ENCODE measurements around the gene NAV2.

NAV2 gene

GRCh38 chr11:19789245-19789644, 76.6 kb downstream of the NAV2 start:
- no peak for DNase-seq
- no peaks in the 10 kb centered on the region for H3K27me3 ChIP-seq (replicated peaks)
- in situ Hi-C loops (cut with HindIII; ENCODE audit: low pct_ligation_motif_present, low sequenced_read_pairs), result no loop called here
- no peaks in the 10 kb centered on the region for H3K36me3 ChIP-seq (replicated peaks)
- H3K4me3 ChIP-seq (ENCODE audit: low read depth, low read length), result no peak overlapping the region
- TF ChIP-seq CTCF (IDR thresholded peaks at IDR 0.05; ENCODE audit: low read depth, low read length, missing control alignments), result no peak
- H3K27ac ChIP-seq, result no peak overlapping the region

GRCh38 chr11:19789835-19790710, 77.4 kb downstream of the NAV2 start:
- H3K27ac ChIP-seq, result no peak overlapping the region
- no peak for DNase-seq
- no peaks in the 10 kb centered on the region for H3K27me3 ChIP-seq (replicated peaks)
- no peaks in the 10 kb centered on the region for H3K36me3 ChIP-seq (replicated peaks)
- no peak for TF ChIP-seq CTCF (IDR thresholded peaks at IDR 0.05; ENCODE audit: low read depth, low read length, missing control alignments)
- H3K4me3 ChIP-seq (ENCODE audit: low read depth, low read length), result no peak overlapping the region
- in situ Hi-C loops (cut with HindIII; ENCODE audit: low pct_ligation_motif_present, low sequenced_read_pairs), result no loop called here

GRCh38 chr11:19790831-19791552, 78.4 kb downstream of the NAV2 start:
- Histone ChIP-seq H3K36me3 (replicated peaks) (no peaks in the 10 kb centered on the region), H3K27ac (no peak overlapping the region), H3K4me3 (ENCODE audit: low read depth, low read length) (no peak overlapping the region), H3K27me3 (replicated peaks) (no peaks in the 10 kb centered on the region)
- TF ChIP-seq CTCF (IDR thresholded peaks at IDR 0.05; ENCODE audit: low read depth, low read length, missing control alignments), result no peak
- in situ Hi-C loops (cut with HindIII; ENCODE audit: low pct_ligation_motif_present, low sequenced_read_pairs), result no loop called here
- DNase-seq, result no peak

- no peak for TF ChIP-seq CTCF (IDR thresholded peaks at IDR 0.05; ENCODE audit: low read depth, low read length, missing control alignments)
- Histone ChIP-seq H3K36me3 (replicated peaks) (no peaks in the 10 kb centered on the region), H3K27me3 (replicated peaks) (no peaks in the 10 kb centered on the region), H3K27ac (no peak overlapping the region), H3K4me3 (ENCODE audit: low read depth, low read length) (no peak overlapping the region)
- DNase-seq, result no peak
- in situ Hi-C loops (cut with HindIII; ENCODE audit: low pct_ligation_motif_present, low sequenced_read_pairs), result no loop called here
Observed at GRCh38 chr11:19792510-19792909, 79.9 kb downstream of the NAV2 start.

- no peak for DNase-seq
- H3K27ac ChIP-seq, result no peak overlapping the region
- no peaks in the 10 kb centered on the region for H3K27me3 ChIP-seq (replicated peaks)
- TF ChIP-seq CTCF (IDR thresholded peaks at IDR 0.05; ENCODE audit: low read depth, low read length, missing control alignments), result no peak
- no peaks in the 10 kb centered on the region for H3K36me3 ChIP-seq (replicated peaks)
- in situ Hi-C loops (cut with HindIII; ENCODE audit: low pct_ligation_motif_present, low sequenced_read_pairs), result no loop called here
- no peak overlapping the region for H3K4me3 ChIP-seq (ENCODE audit: low read depth, low read length)
Observed at GRCh38 chr11:19793326-19793725, 80.7 kb downstream of the NAV2 start.
